ENCODE results near the gene NUTM2D.
"Not testable (repeated sequence)": the region's sequence is repeated elsewhere in the genome, so short reads cannot be mapped to it uniquely, and the experiment has no call there.

GRCh38 chr10:87332687-87333086 lies 24.9 kb upstream of the NUTM2D start:
- not testable (repeated sequence) for TF ChIP-seq POLR2A, POLR2AphosphoS5, SPI1, POU2F2, TAF1 (IDR thresholded peaks at IDR 0.05; ENCODE audit: low read depth, low read length)
